Measurements from ENCODE around the gene COQ4.

COQ4 gene

GRCh38 chr9:128323791-128324190, 1.2 kb downstream of the COQ4 start:
- TF ChIP-seq TAF1 (IDR thresholded peaks at IDR 0.05; ENCODE audit: borderline replicate concordance, insufficient read depth, low read length) (no peak), POLR2AphosphoS5 (IDR thresholded peaks at IDR 0.05; ENCODE audit: low read depth, low read length) (no peak), FOXP2 (optimal IDR thresholded peaks at IDR 0.05; ENCODE audit: borderline replicate concordance, extremely low read depth, extremely low read length, insufficient read depth) (no peak), SIN3A (IDR thresholded peaks at IDR 0.05; ENCODE audit: borderline replicate concordance, insufficient read depth, low read length) (no peak)
- TF ChIP-seq, protein P1, sequence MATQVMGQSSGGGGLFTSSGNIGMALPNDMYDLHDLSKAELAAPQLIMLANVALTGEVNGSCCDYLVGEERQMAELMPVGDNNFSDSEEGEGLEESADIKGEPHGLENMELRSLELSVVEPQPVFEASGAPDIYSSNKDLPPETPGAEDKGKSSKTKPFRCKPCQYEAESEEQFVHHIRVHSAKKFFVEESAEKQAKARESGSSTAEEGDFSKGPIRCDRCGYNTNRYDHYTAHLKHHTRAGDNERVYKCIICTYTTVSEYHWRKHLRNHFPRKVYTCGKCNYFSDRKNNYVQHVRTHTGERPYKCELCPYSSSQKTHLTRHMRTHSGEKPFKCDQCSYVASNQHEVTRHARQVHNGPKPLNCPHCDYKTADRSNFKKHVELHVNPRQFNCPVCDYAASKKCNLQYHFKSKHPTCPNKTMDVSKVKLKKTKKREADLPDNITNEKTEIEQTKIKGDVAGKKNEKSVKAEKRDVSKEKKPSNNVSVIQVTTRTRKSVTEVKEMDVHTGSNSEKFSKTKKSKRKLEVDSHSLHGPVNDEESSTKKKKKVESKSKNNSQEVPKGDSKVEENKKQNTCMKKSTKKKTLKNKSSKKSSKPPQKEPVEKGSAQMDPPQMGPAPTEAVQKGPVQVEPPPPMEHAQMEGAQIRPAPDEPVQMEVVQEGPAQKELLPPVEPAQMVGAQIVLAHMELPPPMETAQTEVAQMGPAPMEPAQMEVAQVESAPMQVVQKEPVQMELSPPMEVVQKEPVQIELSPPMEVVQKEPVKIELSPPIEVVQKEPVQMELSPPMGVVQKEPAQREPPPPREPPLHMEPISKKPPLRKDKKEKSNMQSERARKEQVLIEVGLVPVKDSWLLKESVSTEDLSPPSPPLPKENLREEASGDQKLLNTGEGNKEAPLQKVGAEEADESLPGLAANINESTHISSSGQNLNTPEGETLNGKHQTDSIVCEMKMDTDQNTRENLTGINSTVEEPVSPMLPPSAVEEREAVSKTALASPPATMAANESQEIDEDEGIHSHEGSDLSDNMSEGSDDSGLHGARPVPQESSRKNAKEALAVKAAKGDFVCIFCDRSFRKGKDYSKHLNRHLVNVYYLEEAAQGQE (IDR thresholded peaks at IDR 0.05; ENCODE audit: insufficient read depth in 1 of 2, low read depth in 2 of 2, low read length in 2 of 2): no peak

DNA sequence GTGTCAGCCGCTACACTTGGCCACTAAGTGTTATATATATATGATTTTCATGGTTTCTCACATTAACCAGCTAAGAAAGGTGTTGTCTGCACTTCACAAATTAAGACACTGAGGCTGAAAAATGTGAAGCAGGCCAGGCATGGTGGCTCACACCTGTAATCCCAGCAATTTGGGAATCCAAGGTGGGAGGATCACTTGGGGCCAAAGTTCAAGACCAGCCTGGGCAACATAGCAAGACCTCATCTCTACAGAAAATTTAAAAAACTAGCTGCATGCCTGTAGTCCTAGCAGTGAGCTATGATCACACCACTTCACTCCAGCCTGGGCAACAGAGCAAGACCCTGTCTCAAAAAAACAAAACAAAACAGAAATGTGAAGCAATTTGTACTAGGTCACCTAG, 1.8 kb downstream of the COQ4 start:
- TF ChIP-seq POLR2AphosphoS5 (IDR thresholded peaks at IDR 0.05; ENCODE audit: low read depth, low read length) (no peak), FOXP2 (optimal IDR thresholded peaks at IDR 0.05; ENCODE audit: borderline replicate concordance, extremely low read depth, extremely low read length, insufficient read depth) (no peak), SIN3A (IDR thresholded peaks at IDR 0.05; ENCODE audit: borderline replicate concordance, insufficient read depth, low read length) (no peak), TAF1 (IDR thresholded peaks at IDR 0.05; ENCODE audit: borderline replicate concordance, insufficient read depth, low read length) (no peak)
- TF ChIP-seq, protein P1 (IDR thresholded peaks at IDR 0.05; ENCODE audit: insufficient read depth in 1 of 2, low read depth in 2 of 2, low read length in 2 of 2): no peak

GRCh38 chr9:128325629-128326028, 3.0 kb downstream of the COQ4 start:
- TF ChIP-seq, protein P1 (IDR thresholded peaks at IDR 0.05; ENCODE audit: insufficient read depth in 1 of 2, low read depth in 2 of 2, low read length in 2 of 2): no peak

- TF ChIP-seq FOXP2 (optimal IDR thresholded peaks at IDR 0.05; ENCODE audit: borderline replicate concordance, extremely low read depth, extremely low read length, insufficient read depth): no peak
- TF ChIP-seq SIN3A (IDR thresholded peaks at IDR 0.05; ENCODE audit: borderline replicate concordance, insufficient read depth, low read length): no peak
- TF ChIP-seq POLR2AphosphoS5 (IDR thresholded peaks at IDR 0.05; ENCODE audit: low read depth, low read length): no peak
- TF ChIP-seq TAF1 (IDR thresholded peaks at IDR 0.05; ENCODE audit: borderline replicate concordance, insufficient read depth, low read length): no peak
- TF ChIP-seq, protein P1 (IDR thresholded peaks at IDR 0.05; ENCODE audit: insufficient read depth in 1 of 2, low read depth in 2 of 2, low read length in 2 of 2): no peak
Observed at GRCh38 chr9:128333451-128333869, 10.8 kb downstream of the COQ4 start.

- TF ChIP-seq, protein P1 (IDR thresholded peaks at IDR 0.05; ENCODE audit: insufficient read depth in 1 of 2, low read depth in 2 of 2, low read length in 2 of 2): no peak
- TF ChIP-seq POLR2AphosphoS5 (IDR thresholded peaks at IDR 0.05; ENCODE audit: low read depth, low read length) (no peak), FOXP2 (optimal IDR thresholded peaks at IDR 0.05; ENCODE audit: borderline replicate concordance, extremely low read depth, extremely low read length, insufficient read depth) (no peak), SIN3A (IDR thresholded peaks at IDR 0.05; ENCODE audit: borderline replicate concordance, insufficient read depth, low read length) (no peak), TAF1 (IDR thresholded peaks at IDR 0.05; ENCODE audit: borderline replicate concordance, insufficient read depth, low read length) (no peak)
Observed at GRCh38 chr9:128335161-128335560, 12.5 kb downstream of the COQ4 start.

Data from PFSK-1 (cell line).